ENCODE data around the gene C22orf39.

GRCh38 chr22:19412478-19412877 is 35.0 kb downstream of the C22orf39 start:
- TF ChIP-seq CTCF (IDR thresholded peaks at IDR 0.05): no peak
- TF ChIP-seq EZH2 (IDR thresholded peaks at IDR 0.05; ENCODE audit: borderline replicate concordance, insufficient read depth, low read depth, low read length, poor library complexity, severe bottlenecking): no peak

All from B cell (primary cell).